HG02571 (cell line): ENCODE results near the gene ROBO2.

Experiments used
- ATAC-seq: cut with Tn5 transposase; IDR thresholded peaks from one replicate; pipeline ENCODE4 v1.9.1; 2021; ENCODE audit warnings: mild to moderate bottlenecking, moderate library complexity; ENCODE audit not compliant: unreplicated experiment

Gene ROBO2

GRCh38 chr3:77186319-77186718, 146.4 kb downstream of the ROBO2 start:
- no peak for ATAC-seq

- ATAC-seq, result no peak
Measured at GRCh38 chr3:77186728-77187127, 146.8 kb downstream of the ROBO2 start.

- no peak for ATAC-seq
Measured at GRCh38 chr3:77188210-77188609, 148.3 kb downstream of the ROBO2 start.

GRCh38 chr3:77189258-77189657, 149.4 kb downstream of the ROBO2 start:
- ATAC-seq, result no peak

- ATAC-seq, result no peak
Measured at GRCh38 chr3:77189684-77190083, 149.8 kb downstream of the ROBO2 start.

GRCh38 chr3:77190374-77190773, 150.5 kb downstream of the ROBO2 start:
- ATAC-seq, result no peak

- ATAC-seq, result no peak
Measured at GRCh38 chr3:77191014-77191413, 151.1 kb downstream of the ROBO2 start.

- ATAC-seq, result no peak
Measured at GRCh38 chr3:77191640-77192039, 151.7 kb downstream of the ROBO2 start.

GRCh38 chr3:77195766-77196545, 156.1 kb downstream of the ROBO2 start:
- no peak for ATAC-seq

- ATAC-seq, result no peak
Measured at GRCh38 chr3:77197408-77197807, 157.5 kb downstream of the ROBO2 start.

- ATAC-seq, result no peak
Measured at GRCh38 chr3:77203851-77204250, 164.0 kb downstream of the ROBO2 start.

- ATAC-seq, result no peak
Measured at GRCh38 chr3:77204788-77205187, 164.9 kb downstream of the ROBO2 start.

GRCh38 chr3:77207753-77208152, 167.9 kb downstream of the ROBO2 start:
- no peak for ATAC-seq

GRCh38 chr3:77222701-77223100, 182.8 kb downstream of the ROBO2 start:
- no peak for ATAC-seq

- ATAC-seq, result no peak
Measured at GRCh38 chr3:77227567-77227966, 187.7 kb downstream of the ROBO2 start.

GRCh38 chr3:77232557-77232956, 192.7 kb downstream of the ROBO2 start:
- ATAC-seq, result no peak

GRCh38 chr3:77234004-77234403, 194.1 kb downstream of the ROBO2 start:
- no peak for ATAC-seq

GRCh38 chr3:77236118-77236517, 196.2 kb downstream of the ROBO2 start:
- no peak for ATAC-seq

GRCh38 chr3:77240072-77240650, 200.3 kb downstream of the ROBO2 start:
- ATAC-seq, result no peak

GRCh38 chr3:77242371-77242770, 202.5 kb downstream of the ROBO2 start:
- ATAC-seq, result no peak

- ATAC-seq, result no peak
Measured at GRCh38 chr3:77244981-77245380, 205.1 kb downstream of the ROBO2 start.

- ATAC-seq, result no peak
Measured at GRCh38 chr3:77247061-77247460, 207.2 kb downstream of the ROBO2 start.

GRCh38 chr3:77247817-77248216, 207.9 kb downstream of the ROBO2 start:
- ATAC-seq, result no peak
